Jurkat, Clone E6-1 (cell line): ENCODE results near the gene CD47.

Experiments used
- DNase-seq: peaks from one replicate; pipeline ENCODE4 v3.0.0-alpha.2; 2011; ENCODE audit warnings: low read depth, low spot score
- H3K4me3 ChIP-seq: 2 replicates; pipeline ENCODE4 v1.5.1; 2011; ENCODE audit warnings: mild to moderate bottlenecking, low read length, control low read depth, moderate library complexity

Gene CD47

DNA sequence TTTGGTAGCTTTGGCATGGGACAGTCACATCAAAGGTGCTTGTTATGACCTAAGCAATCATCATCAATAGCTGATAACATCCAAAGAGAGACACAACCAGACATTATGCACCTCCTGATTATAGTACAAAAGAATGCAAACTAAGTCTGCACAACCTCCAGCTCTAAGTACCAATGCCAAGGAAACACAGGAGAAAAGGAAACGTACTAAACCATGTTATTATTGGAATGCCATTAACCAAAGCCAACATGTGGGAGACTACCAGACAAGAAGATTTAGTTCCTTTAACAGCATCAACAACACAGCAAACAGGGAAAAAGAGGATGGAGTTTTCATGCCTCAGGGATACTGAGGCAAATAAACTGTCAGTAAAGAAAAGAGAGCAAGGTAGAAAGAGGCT, 61.4 kb downstream of the CD47 start:
- DNase-seq = no peak
- no peak overlapping the region for H3K4me3 ChIP-seq

- DNase-seq = no peak
- H3K4me3 ChIP-seq = no peak overlapping the region
Measured at GRCh38 chr3:108028896-108029295, 61.9 kb downstream of the CD47 start.

DNA sequence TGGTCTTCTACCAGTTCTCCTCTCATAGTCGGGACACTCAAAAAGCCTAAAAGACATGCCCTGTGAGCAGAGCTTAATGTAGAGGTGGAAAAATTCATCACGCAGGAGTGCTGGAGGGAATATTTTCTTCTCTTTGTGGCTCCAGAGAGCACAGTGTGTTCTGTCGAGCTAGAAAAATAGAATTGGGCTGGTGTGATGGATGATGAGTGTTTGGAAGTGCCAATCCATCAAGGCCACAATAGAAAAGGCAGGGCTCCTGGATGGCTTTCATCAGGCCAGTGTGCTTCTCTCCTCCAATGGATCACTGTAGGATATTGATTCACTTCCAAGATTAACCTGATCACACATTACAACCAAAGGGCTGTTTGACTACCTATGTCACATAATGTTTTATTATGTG, 65.7 kb downstream of the CD47 start:
- no peak for DNase-seq
- no peak overlapping the region for H3K4me3 ChIP-seq

GRCh38 chr3:108024146-108024850, 66.5 kb downstream of the CD47 start:
- DNase-seq = no peak
- H3K4me3 ChIP-seq = no peak overlapping the region

DNA sequence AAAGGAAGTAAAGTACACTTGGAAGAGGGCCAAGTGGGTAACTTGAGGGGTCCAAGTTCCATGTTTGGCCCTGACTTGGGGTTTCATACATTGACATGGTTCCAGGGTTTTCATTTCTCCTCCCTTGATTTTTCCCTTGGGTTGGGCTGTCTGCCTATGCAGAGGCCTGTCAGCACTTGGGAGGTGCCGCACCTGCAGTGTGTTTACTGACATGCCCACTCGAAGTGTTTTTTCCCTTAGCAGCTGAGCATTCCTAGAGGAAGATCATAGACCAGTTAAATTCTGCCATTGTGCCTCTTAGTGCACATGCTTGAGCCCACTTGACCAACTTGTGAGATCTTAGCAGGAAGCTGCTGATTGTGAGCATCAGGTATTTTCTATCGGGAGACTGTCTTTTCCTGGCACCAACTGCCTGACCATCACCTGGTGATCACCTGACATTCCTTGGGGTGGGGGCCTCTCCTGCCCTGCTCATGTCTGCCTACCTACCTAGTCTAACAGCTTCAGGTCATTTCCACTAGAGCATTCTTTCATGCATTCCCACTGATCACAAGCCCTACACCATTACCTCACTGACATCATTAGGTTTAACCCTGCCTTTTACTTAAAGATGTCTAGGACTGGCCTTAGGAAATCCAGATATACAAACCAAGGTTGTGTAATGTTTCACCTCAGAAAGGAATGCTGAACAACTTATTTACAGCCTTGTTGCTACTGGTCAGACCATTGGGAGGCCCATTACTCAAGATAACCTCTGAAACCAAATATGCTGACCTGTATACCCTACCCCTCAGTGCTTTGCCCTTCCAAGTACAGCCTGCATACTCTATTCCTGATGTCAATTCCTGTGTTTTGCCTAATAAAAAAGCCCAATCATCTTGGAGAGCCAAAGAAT, 68.3 kb downstream of the CD47 start:
- H3K4me3 ChIP-seq = no peak overlapping the region
- no peak for DNase-seq

- no peak for DNase-seq
- no peak overlapping the region for H3K4me3 ChIP-seq
Measured at GRCh38 chr3:108021533-108021932, 69.3 kb downstream of the CD47 start.

- no peak overlapping the region for H3K4me3 ChIP-seq
- DNase-seq = no peak
Measured at GRCh38 chr3:108021131-108021530, 69.7 kb downstream of the CD47 start.

DNA sequence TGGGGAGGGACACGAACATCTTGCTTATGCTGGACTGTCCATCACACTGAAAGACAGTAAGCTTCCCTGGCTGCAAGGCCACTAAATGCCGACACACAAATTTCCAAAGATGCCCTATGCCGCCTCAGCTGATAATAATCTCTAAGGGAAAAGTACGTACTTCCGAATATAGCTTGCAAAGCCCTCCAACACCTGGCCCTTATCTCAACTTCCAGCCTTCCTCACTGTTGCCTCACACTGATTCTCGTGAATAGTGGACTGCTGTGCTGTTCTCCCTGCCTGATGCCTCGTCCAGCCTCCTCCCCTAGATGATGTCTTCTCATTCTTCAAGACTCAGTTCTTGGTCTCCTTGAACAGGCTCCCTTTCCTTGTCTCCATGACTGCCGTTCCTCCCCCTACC, 72.3 kb downstream of the CD47 start:
- no peak for DNase-seq

DNA sequence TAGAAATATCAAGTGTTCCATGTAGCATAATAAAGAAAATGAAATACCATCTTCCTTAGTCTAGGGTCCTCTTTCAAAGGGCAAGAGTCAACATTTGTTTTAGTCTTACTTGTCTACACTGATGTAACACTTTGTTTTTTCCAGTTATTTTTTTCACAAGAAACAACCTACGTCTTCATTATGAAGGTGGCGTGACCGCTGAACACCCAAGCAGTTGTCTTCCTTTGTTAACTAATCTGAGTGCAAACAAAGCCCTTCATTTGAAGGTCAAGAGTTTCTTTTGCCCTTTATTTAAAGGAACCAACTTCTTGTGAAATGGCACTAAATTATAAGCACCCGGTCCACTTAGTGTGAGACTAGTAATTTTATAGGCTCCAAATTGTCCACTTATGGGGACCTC, 73.2 kb downstream of the CD47 start:
- no peak for DNase-seq
- no peak overlapping the region for H3K4me3 ChIP-seq

More for the DNA sequence above, 72.3 kb downstream of the CD47 start:
- no peak overlapping the region for H3K4me3 ChIP-seq

DNA sequence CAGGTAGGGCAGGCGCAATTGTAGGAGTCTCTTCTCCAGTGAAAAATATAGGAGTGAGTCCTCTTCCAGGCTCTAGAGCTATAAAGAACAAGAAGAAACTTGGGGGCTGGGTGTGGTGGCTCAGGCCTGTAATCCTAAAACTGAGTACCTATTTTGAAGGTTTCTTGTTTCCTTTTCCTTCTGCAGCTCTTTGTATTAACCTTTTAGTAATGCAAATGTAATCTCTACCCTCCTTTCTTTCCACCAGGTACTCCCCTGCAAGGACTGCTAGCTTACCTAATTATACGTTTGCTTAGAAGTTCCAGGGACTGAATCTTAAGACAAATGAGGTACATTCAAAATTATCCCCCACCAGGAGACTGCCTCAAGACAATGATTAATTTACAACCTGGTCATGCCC, 75.9 kb downstream of the CD47 start:
- no peak overlapping the region for H3K4me3 ChIP-seq
- DNase-seq = no peak

- no peak for DNase-seq
- no peak overlapping the region for H3K4me3 ChIP-seq
Measured at GRCh38 chr3:108013141-108014055, 77.4 kb downstream of the CD47 start.

DNA sequence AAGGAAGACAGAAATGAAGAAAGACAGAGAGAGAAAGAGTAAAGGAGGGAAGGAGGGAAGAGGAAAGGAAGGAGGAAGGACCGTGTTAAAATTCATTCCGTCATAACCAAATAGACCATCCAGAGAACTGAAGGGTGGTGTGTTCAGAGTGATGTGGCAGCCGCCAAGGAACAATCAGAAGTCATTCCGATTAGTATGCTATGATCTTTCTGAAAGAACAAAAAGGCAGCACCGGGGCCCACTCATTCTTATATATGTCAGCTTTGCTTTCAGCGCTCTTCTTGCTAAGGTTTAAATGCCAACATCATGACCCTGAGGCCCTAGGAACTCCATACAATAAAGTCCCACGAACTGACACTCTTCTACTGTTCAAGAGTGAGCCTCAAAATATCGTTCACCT, 78.5 kb downstream of the CD47 start:
- no peak overlapping the region for H3K4me3 ChIP-seq
- no peak for DNase-seq

DNA sequence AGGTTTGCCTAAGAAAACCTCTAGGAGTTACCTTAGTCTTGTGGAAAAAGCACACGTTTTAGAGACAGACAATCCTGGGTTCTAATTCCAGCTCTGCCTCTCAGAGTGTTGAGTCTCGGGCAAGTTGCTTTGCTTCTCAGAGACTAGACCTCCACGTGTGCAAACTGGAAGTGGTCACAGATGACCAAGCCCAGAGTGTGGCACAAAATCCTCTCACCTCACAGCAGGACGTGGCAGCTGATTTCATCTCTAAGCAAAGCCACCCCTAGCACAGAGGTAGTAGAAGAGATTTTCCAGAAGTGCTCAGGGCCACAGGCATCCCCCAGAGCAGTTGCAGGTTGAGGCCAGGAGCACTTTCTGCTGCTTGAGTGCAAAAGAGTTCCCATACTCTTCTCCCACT, 79.2 kb downstream of the CD47 start:
- H3K4me3 ChIP-seq = no peak overlapping the region
- no peak for DNase-seq

DNA sequence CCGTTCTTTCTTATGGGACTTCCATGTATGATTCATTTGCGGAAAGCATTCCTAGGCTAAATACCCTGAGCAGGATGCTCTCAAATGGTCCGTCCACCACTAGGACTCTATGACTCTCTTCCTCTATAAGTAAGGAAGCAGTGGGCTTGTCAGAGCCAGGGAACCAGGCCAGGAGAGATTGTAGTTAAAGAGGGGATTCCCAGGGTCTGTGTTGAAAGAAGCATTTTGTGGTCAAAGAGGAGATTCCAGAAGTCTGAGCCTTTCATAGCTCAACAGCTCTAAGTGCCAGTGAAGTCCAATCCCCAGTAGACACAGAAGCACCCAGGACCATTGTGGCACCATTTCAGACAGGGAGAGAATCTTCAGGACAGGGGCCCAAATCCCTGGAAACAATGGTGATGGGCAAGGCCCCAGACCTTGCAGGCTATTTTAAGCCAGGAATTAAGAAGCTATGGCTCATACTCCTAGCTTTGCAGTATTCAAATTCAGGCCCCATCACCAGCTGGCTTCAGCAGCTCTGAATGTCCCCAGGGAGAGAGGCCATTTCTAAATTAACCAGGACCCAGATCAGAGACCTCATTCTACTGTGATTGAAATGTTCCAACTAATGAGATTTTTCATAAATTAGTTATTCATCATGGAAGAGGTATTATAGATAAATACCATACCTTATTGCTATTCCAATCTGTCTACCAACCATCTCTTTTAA, 81.7 kb downstream of the CD47 start:
- no peak for DNase-seq
- no peak overlapping the region for H3K4me3 ChIP-seq

GRCh38 chr3:108008106-108008505, 82.7 kb downstream of the CD47 start:
- no peak overlapping the region for H3K4me3 ChIP-seq
- no peak for DNase-seq

DNA sequence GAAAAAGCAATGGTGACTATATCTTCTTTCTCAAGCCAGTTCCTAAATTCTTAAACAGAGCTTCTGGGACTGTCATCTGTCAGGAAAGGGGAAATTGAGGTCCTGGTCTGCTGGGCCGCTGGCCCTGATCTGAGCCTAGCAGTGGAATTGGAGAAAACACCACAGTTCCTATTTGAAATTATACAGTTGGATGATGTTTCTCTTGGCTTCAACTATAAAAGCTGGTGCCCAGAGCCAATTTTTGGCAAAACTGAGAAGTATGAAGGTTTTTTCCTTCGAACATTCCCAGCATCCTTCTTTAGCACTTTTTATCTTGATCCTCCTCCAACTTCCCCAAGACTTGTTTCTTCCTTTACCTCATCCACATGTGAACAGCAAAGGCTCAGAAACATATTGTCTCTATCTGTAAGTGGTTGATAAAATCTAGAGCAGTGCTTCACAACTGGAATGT, 83.9 kb downstream of the CD47 start:
- no peak overlapping the region for H3K4me3 ChIP-seq
- DNase-seq = no peak

GRCh38 chr3:108006077-108006771, 84.6 kb downstream of the CD47 start:
- no peak overlapping the region for H3K4me3 ChIP-seq
- DNase-seq = no peak

- no peak overlapping the region for H3K4me3 ChIP-seq
- no peak for DNase-seq
Measured at GRCh38 chr3:108004647-108005046, 86.2 kb downstream of the CD47 start.
